GM20000 (cell line): ENCODE measurements around the gene PAQR3.

Source experiments
- DNase-seq: peaks from one replicate; pipeline ENCODE4 v3.0.0; 2012; ENCODE audit warnings: low spot score
- TF ChIP-seq, protein P1 (sequence below): IDR thresholded peaks from 2 replicates; pipeline ENCODE4 v1.5.1; 2012; ENCODE audit warnings: mild to moderate bottlenecking, control low read depth; ENCODE audit errors: extremely low read depth, missing control alignments

The PAQR3 gene

DNA sequence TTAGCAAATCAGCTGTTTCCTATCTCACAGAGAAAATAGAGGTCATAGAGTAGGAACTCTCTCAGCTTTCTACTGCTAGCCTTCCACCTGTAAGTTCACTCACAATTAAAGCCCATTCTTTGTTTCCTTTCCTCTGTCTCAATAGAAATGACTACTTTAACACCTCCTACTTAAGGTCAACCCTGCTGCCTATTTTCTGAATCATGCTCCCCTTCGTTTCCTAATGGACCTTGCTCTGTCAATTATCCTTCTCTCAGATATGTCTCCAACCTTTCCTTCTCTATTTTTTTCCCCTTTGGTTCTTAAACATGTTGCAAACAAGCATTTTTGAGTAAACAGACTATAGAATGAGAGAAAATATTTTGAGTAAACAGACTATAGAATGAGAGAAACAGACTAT, 5.1 kb upstream of the PAQR3 start:
- TF ChIP-seq, protein P1, sequence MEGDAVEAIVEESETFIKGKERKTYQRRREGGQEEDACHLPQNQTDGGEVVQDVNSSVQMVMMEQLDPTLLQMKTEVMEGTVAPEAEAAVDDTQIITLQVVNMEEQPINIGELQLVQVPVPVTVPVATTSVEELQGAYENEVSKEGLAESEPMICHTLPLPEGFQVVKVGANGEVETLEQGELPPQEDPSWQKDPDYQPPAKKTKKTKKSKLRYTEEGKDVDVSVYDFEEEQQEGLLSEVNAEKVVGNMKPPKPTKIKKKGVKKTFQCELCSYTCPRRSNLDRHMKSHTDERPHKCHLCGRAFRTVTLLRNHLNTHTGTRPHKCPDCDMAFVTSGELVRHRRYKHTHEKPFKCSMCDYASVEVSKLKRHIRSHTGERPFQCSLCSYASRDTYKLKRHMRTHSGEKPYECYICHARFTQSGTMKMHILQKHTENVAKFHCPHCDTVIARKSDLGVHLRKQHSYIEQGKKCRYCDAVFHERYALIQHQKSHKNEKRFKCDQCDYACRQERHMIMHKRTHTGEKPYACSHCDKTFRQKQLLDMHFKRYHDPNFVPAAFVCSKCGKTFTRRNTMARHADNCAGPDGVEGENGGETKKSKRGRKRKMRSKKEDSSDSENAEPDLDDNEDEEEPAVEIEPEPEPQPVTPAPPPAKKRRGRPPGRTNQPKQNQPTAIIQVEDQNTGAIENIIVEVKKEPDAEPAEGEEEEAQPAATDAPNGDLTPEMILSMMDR = no peak

DNA sequence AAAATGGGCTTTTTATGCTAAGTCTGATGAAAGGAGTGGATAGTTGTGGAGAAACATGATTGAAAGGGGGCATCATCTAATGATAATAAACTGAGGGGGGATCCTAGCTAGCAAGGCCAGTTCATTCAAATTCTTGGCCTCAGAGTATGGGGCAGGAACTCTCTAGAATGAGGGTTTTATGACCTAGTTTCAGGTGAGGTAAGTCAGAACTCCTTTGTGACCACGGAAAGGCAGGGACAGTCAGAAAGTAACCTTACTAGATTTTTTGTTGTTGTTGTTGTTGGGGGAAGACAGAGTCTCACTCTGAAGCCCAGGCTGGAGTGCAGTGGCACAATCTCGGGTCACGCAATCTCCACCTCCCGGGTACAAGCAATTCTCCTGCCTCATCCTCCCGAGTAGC, 1.5 kb upstream of the PAQR3 start:
- no peak for DNase-seq
- TF ChIP-seq, protein P1 = no peak

More for the DNA sequence above, 5.1 kb upstream of the PAQR3 start:
- no peak for DNase-seq

DNA sequence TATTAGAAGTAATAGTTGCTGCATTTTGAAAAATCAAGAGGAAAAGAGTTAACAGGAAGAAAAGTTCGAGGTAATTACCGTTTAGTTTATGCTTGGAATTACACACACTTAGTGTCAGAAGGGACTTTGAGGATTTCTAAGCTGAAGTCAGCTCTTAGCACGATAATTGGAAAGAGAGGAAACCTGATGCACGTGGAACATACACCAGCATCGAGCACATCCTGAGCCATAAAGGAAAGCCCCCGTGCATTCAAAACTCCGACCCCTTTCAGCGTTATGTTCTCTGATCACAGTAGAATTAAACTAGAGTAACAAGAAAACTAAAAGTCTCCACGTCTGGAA, 400 bp upstream of the PAQR3 start:
- TF ChIP-seq, protein P1 = no peak
- no peak for DNase-seq

DNA sequence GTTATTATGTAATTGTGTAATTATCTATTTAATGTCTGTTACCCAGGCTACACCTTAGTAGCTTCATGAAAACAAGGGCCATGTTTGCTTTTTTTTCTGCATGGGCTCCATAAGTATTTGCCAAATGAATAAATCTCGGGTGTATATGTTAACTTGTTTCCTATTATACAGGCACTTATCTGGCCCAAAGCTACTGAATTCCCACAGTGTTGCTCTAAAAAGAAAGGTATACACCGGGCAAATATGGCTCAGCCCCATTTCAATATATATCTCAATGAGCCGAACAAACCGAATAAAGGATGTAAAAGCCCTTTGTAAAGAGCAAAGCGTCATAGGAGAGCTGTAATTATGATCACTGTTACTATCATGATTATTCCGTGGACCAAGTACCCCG, 767 bp downstream of the PAQR3 start:
- TF ChIP-seq, protein P1 = no peak
- no peak for DNase-seq

DNA sequence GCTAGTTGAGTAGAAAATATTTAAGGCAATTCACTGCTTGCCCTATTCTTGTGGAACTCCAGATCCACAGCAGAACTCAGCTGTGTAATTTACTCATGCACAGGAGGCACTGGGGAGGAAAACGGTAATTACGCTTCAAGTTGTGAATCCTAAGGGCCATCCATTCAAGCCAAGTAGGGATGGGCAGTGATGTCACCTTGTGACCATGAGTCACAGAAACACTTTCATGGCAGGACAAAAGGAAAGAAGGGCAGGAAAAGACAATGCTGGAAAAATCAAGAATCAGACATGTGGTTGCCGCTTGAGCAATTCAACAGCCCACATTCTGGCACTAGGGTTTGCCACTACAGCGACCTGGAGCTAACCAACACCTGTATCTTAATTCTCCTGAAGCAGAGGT, 1.4 kb downstream of the PAQR3 start:
- DNase-seq = no peak
- TF ChIP-seq, protein P1 = no peak

DNA sequence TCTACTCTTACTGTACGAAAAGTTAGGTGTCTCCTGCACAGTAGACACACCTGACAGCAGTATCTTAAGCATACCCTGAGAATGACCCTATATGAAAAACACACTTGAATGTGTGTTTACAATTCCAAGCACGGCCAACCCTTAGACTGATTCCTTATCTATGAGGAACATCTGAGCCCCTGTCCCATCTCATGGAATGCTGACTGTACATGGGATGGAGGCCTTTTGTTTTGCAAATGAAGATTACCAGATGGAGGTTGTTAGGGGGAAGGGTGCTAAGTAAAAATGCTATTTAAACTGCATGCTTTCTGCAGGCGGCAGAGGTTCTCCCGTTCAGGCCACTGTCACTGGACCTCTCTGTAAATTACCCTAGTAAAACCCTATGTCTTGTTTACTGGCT, 2.2 kb downstream of the PAQR3 start:
- TF ChIP-seq, protein P1 = no peak
- DNase-seq = no peak

- TF ChIP-seq, protein P1 = no peak
- no peak for DNase-seq
These were observed 9.1 kb downstream of the PAQR3 start for GRCh38 chr4:78930016-78930629.
